Keratinocyte (primary cell): ENCODE measurements around the gene EIF3D. TPM values are rescaled to one million over a fixed set of nuclear protein-coding genes. Genes with fewer than 3 reads are reported as not detected.

ENCODE experiments used
- DNase-seq: peaks from one replicate; pipeline ENCODE4 v3.0.0-alpha.2; 2011; ENCODE audit warnings: low read depth, missing footprints, low spot score
- FAIRE-seq: peaks from 2 replicates; lab custom pipeline; 2011; peaks lifted over from hg19 to GRCh38; lab: Jason Lieb, UNC
- H2AFZ ChIP-seq: 2 replicates; pipeline ENCODE4 v1.6.0; 2012; ENCODE audit warnings: low read length, control low read depth, inconsistent platforms; ENCODE audit not compliant: control insufficient read depth
- H3K27ac ChIP-seq: 2 replicates; pipeline ENCODE4 v1.5.1; 2011; ENCODE audit warnings: low read length; ENCODE audit not compliant: control insufficient read depth, insufficient read depth
- H3K27me3 ChIP-seq: 3 replicates; pipeline ENCODE4 v1.6.0; 2011; ENCODE audit warnings: low read length; ENCODE audit not compliant: control insufficient read depth, insufficient read depth; ENCODE audit errors: extremely low read depth
- H3K36me3 ChIP-seq, 2 experiments: 2 replicates in 1 of 2; 3 replicates in 1 of 2; pipeline ENCODE4 v1.5.1; 2011; ENCODE audit warnings: low read length in 2 of 2, mild to moderate bottlenecking in 1 of 2; ENCODE audit not compliant: control insufficient read depth in 2 of 2, insufficient read depth in 2 of 2; ENCODE audit errors: extremely low read depth in 1 of 2
- H3K4me1 ChIP-seq: 3 replicates; pipeline ENCODE4 v1.5.1; 2011; ENCODE audit warnings: low read length; ENCODE audit not compliant: control insufficient read depth, insufficient read depth; ENCODE audit errors: extremely low read depth
- H3K4me2 ChIP-seq: 3 replicates; pipeline ENCODE4 v1.6.0; 2011; ENCODE audit warnings: low read depth, low read length; ENCODE audit not compliant: control insufficient read depth, insufficient read depth; ENCODE audit errors: extremely low read depth
- H3K4me3 ChIP-seq, 3 experiments: fragments of 200-600 bp in 1 of 3; sonication (generic) in 1 of 3; 2 replicates in 2 of 3; 3 replicates in 1 of 3; pipeline ENCODE4 v1.5.1; 2011 to 2016; ENCODE audit warnings: low read length in 3 of 3, mild to moderate bottlenecking in 3 of 3, control low read depth in 2 of 3, inconsistent platforms in 1 of 3, low read depth in 1 of 3, mixed read lengths in 1 of 3, mixed run types in 1 of 3, moderate library complexity in 1 of 3; ENCODE audit not compliant: control insufficient read depth in 2 of 3, insufficient read depth in 2 of 3; ENCODE audit errors: extremely low read depth in 1 of 3
- H3K79me2 ChIP-seq: 2 replicates; pipeline ENCODE4 v1.6.0; 2012; ENCODE audit warnings: low read length; ENCODE audit not compliant: control insufficient read depth, insufficient read depth
- H3K9ac ChIP-seq: 3 replicates; pipeline ENCODE4 v1.6.0; 2011; ENCODE audit warnings: low read length; ENCODE audit not compliant: control insufficient read depth, insufficient read depth; ENCODE audit errors: extremely low read depth
- H3K9me1 ChIP-seq: 3 replicates; pipeline ENCODE4 v1.6.0; 2011; ENCODE audit warnings: low read length; ENCODE audit not compliant: control insufficient read depth, insufficient read depth; ENCODE audit errors: extremely low read depth
- H3K9me3 ChIP-seq: 2 replicates; pipeline ENCODE4 v1.5.1; 2012; ENCODE audit warnings: low read depth, low read length; ENCODE audit not compliant: control insufficient read depth
- H4K20me1 ChIP-seq: 3 replicates; pipeline ENCODE4 v1.6.0; 2011; ENCODE audit warnings: low read length; ENCODE audit not compliant: control insufficient read depth, insufficient read depth; ENCODE audit errors: extremely low read depth
- CTCF ChIP-seq, 3 experiments: IDR thresholded peaks in 1 of 3; conservative IDR thresholded peaks in 1 of 3; optimal IDR thresholded peaks in 1 of 3; 2 replicates in 2 of 3; 3 replicates in 1 of 3; pipeline versions ENCODE3 to v1.5.1; 2011; ENCODE audit warnings: low read length in 3 of 3, mild to moderate bottlenecking in 3 of 3, moderate library complexity in 2 of 3, control low read depth in 1 of 3, inconsistent platforms in 1 of 3; ENCODE audit not compliant: insufficient read depth in 2 of 3; ENCODE audit errors: extremely low read depth in 1 of 3
- EZH2 ChIP-seq: IDR thresholded peaks from one replicate; pipeline ENCODE4 v1.6.1; 2012; ENCODE audit warnings: inconsistent platforms, mild to moderate bottlenecking, low read length, moderate library complexity
- dilution Hi-C: fragments of 300-500 bp; cut with MboI; formaldehyde crosslinking; loops from one replicate; pipeline ENCODE4 v1.7.0; 2020; ENCODE audit warnings: low sequenced_read_pairs; ENCODE audit not compliant: extremely low pct_ligation_motif_present
- polyA plus RNA-seq, 5 experiments: library from polyadenylated mRNA; depleted of rRNA in 3 of 5; stranded (reverse) in 3 of 5; stranded (forward) in 1 of 5; unstranded in 1 of 5; fragments of >200 nt; gene quantifications; 1 replicate in 1 of 5; 2 replicates in 3 of 5; 3 replicates in 1 of 5; pipeline versions ENCODE4 v1.2.1 to v1.2.3, GENCODE V29; 2011 to 2012; ENCODE audit warnings: missing spikeins in 2 of 5, low read depth in 1 of 5, low replicate concordance in 1 of 5

EIF3D gene
- polyA plus RNA-seq, 1 donor (not counting 4 experiments of a cell fraction or from before 2014, with no cell fraction given) = 408 TPM

GRCh38 chr22:36480941-36481392 is 48.0 kb downstream of the EIF3D start:
- Histone ChIP-seq H2AFZ (peak overlapping the region; percentile 94), H3K79me2 (peaks cover 11% of the 10 kb centered on the region), H3K27ac (peak overlapping the region; percentile 85), H3K36me3 (peaks cover 15 to 16% of the 10 kb centered on the region in 2 experiments), H3K4me3 (peak overlapping the region; percentile 66 to 98 (median 85)), H3K9ac (peak overlapping the region; percentile 87), H3K27me3 (no peaks in the 10 kb centered on the region), H3K4me1 (peaks cover 11% of the 10 kb centered on the region), H3K9me3 (no peaks in the 10 kb centered on the region), H4K20me1 (no peaks in the 10 kb centered on the region), H3K4me2 (peak overlapping the region; percentile 96), H3K9me1 (no peaks in the 10 kb centered on the region)
- DNase-seq (no peak), FAIRE-seq (peak; percentile 9)
- dilution Hi-C loops = no loop called here
- TF ChIP-seq EZH2 (no peak), CTCF (optimal IDR thresholded peaks at IDR 0.05 in 1 of 3, IDR thresholded peaks at IDR 0.05 in 1 of 3, conservative IDR thresholded peaks at IDR 0.05 in 1 of 3; ENCODE audit: extremely low read depth in 1 of 3, insufficient read depth in 2 of 3, low read length in 3 of 3) (no peak)

- no peak overlapping the region for H3K27ac ChIP-seq
- H3K4me3 ChIP-seq = no peak overlapping the region
- H4K20me1 ChIP-seq = no peaks in the 10 kb centered on the region
- peaks cover 11% of the 10 kb centered on the region for H3K79me2 ChIP-seq
- no peak for FAIRE-seq
- TF ChIP-seq EZH2 = no peak
- peaks cover 22 to 27% of the 10 kb centered on the region in 2 experiments for H3K36me3 ChIP-seq
- dilution Hi-C loops = no loop called here
- H3K27me3 ChIP-seq = no peaks in the 10 kb centered on the region
- H3K4me2 ChIP-seq = no peak overlapping the region
- peaks cover 7% of the 10 kb centered on the region for H3K4me1 ChIP-seq
- H2AFZ ChIP-seq = no peak overlapping the region
- H3K9me1 ChIP-seq = no peaks in the 10 kb centered on the region
- no peaks in the 10 kb centered on the region for H3K9me3 ChIP-seq
- no peak overlapping the region for H3K9ac ChIP-seq
- DNase-seq = no peak
These were observed 50.0 kb downstream of the EIF3D start for GRCh38 chr22:36478966-36479365.

GRCh38 chr22:36475341-36475740 is 53.6 kb downstream of the EIF3D start:
- Histone ChIP-seq H3K27ac (no peak overlapping the region), H3K4me2 (no peak overlapping the region), H3K4me1 (peaks cover 22% of the 10 kb centered on the region), H4K20me1 (no peaks in the 10 kb centered on the region), H3K9ac (no peak overlapping the region), H3K79me2 (peaks cover 7% of the 10 kb centered on the region), H2AFZ (no peak overlapping the region), H3K36me3 (peaks cover 32 to 35% of the 10 kb centered on the region in 2 experiments), H3K4me3 (no peak overlapping the region), H3K27me3 (no peaks in the 10 kb centered on the region), H3K9me1 (no peaks in the 10 kb centered on the region), H3K9me3 (no peaks in the 10 kb centered on the region)
- TF ChIP-seq EZH2 (no peak), CTCF (optimal IDR thresholded peaks at IDR 0.05 in 1 of 3, IDR thresholded peaks at IDR 0.05 in 1 of 3, conservative IDR thresholded peaks at IDR 0.05 in 1 of 3; ENCODE audit: extremely low read depth in 1 of 3, insufficient read depth in 2 of 3, low read length in 3 of 3) (no peak)
- dilution Hi-C loops = no loop called here
- FAIRE-seq (no peak), DNase-seq (no peak)
